Suppressor macrophage (primary cell): ENCODE measurements around the gene LHFPL2.

ENCODE experiments used
- DNase-seq, 4 experiments: peaks; one replicate each; pipeline ENCODE4 v3.0.0-alpha.2; 2020 to 2022

Gene LHFPL2

DNA sequence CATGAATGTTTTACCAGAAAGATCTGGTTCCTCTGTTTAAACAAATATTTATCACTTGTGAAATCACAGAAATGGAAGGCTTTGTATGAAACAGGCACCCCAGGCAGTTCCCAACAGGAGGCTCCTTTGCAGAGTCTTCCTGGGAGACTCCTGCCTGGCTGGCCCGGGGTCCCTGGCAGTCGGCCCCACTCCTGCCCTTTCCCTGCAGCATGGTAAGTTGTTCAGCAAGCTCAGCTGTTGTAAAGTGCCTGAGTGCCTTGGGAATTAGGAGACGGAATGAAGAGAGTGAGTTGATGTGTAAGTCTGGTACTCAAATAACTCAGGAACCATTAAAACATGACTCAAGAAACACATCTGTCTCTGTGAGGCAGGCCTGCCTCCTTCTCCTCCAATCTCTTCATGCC is 17.5 kb upstream of the LHFPL2 start:
- no peak for DNase-seq

DNA sequence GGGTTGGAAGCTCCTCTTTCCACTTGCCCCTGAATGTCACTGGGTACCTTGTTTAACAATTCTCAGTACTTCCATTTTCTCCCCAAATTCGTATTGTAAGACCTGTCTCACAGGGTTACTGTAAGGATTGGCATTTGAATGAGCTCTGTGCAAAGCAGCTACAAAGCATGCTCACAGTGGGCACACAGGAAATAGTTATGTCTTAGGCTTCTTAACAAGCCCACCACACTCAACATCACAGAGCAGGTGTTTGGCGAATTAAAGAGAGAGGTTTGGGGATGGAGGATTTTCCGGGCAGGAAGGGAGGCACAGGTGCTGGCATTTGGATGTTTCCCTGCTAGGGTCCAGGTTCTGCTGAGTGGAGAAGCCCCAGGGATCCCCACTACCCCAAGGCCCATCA is 17.0 kb upstream of the LHFPL2 start:
- DNase-seq: no peak

- DNase-seq: no peak
Observed at GRCh38 chr5:78662323-78662722, 13.8 kb upstream of the LHFPL2 start.

DNA sequence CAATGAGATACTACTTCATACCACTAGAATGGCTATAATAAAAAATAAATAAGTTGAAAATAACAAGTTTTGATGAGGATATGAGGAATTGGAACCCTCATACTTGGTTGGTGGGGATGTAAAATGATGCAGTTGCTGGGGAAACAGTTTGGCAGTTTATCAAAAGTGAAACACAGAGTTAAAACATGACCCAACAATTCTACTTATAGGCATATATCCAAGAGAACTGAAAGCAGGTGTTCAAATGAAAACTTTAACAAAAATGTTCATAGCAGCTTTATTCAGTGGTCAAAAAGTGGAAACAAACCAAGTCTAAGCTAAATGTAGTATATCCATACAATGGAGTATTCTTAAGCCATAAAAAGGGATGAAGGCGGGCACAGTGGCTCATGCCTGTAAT is 13.1 kb upstream of the LHFPL2 start:
- no peak for DNase-seq

- DNase-seq: no peak
Observed at GRCh38 chr5:78661044-78661443, 12.5 kb upstream of the LHFPL2 start.

DNA sequence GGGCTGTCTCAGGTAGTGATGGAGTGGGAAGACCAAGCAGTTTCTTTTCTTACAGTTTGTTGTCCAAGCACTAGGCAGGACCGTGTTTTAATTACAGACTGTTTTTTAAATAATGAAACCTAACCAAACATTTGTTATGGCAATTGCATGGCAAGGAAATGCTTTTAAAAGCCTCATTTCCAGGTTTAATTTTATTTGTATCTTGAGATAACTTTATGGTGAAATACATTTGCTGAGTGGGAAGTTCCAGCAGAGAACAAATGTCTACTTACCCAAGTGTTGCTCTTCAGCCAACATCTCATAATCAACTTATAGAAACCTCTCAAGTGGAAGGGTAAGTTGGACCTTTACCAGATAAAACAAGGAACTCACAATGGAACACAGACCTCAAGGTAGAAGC is 11.8 kb upstream of the LHFPL2 start:
- DNase-seq: no peak

- DNase-seq: no peak
Observed at GRCh38 chr5:78659714-78660113, 11.1 kb upstream of the LHFPL2 start.

DNA sequence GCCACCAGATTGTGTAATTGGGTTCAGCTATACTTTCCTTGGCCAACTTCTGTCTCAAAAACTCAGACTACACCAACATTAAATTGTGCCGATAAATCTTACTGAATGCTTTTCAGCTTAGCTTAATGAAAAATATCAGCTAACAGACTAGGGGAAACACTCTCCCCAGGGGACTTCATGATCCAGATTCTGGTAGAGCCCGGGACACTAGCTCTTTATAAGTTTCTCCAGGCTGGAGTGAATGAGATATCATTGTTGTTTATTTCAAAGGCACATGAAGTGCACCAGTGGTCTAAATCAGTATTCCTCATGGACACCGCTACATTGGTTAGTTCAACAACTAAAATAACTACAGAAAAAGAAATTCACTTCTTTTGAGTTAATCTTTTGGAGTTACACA is 10.5 kb upstream of the LHFPL2 start:
- DNase-seq: no peak

- no peak for DNase-seq
Observed at GRCh38 chr5:78657201-78657600, 8.6 kb upstream of the LHFPL2 start.

DNA sequence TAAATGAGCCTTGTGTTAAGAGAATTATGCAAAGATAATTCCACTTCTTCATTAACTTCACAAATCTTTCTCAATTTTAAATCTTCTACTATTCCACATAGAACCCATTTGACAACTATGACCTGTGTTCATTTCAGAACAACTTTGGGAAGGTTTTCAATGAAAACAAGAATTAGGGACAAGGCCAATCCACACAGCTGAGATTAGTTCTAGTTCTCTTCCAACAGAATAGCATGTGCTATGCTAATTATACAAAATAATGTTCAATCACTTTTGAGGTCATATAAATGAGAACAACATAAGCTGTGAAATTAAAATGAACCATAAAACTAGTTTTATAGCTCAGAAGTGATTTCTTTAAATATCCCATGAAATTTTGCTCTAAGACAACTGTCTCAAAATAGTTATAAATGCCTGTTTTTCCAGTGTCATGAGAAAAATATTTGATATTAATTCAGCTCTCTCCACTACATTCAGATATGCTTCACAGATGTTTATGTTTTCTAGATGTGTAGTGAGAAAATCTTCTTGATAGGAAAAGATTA is 7.2 kb upstream of the LHFPL2 start:
- no peak for DNase-seq

DNA sequence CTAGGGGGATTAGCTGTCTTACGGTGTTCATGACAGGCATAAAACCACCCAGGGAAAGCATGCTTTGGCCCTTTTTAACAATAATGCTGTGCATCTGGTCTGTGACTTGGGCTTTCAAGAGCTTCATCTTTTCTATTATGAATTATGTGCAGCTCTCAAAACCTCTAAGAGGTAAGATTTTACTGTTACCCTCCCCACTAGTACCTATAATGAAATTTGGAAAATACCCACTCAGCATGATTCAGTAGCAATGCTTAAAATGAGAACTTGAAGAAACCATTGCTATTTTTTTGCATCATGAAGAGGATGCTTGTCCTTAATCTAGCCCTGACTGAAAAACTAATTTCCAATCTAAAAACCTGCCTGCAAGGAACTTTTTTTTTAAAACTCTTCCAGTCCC is 5.8 kb upstream of the LHFPL2 start:
- DNase-seq: no peak

DNA sequence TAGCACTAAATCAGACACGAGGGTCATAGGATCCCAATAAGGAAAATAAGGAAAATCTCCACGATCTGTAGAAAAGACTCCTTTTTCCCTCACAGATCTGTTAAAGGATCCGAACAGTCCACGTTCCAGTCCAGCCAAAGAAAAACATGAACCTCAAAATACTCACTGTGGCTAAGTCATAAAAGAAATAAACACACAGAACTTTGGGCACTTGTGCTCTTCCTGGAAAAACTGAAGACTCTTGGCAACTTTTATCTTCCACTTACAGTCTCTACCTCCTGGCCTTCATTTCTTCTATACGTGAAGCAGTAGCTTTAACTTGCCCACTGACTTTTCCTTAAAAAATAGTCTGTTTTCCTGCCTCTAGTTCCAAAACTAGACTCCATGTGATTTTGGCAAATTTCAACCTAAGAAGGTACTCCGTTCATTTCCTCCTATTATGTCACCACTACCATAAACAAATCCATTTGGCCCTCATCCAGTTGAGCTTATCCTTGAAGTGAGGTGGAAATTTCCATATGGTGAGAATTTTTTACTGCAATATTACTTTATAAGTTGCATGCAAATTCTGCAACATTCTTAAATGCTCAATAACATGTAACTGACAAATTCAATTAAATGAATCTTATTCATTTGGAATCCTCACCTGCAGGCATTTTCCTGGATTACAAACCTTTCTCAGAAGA is 5.3 kb upstream of the LHFPL2 start:
- no peak for DNase-seq

- no peak for DNase-seq
Observed at GRCh38 chr5:78653031-78653430, 4.5 kb upstream of the LHFPL2 start.

DNA sequence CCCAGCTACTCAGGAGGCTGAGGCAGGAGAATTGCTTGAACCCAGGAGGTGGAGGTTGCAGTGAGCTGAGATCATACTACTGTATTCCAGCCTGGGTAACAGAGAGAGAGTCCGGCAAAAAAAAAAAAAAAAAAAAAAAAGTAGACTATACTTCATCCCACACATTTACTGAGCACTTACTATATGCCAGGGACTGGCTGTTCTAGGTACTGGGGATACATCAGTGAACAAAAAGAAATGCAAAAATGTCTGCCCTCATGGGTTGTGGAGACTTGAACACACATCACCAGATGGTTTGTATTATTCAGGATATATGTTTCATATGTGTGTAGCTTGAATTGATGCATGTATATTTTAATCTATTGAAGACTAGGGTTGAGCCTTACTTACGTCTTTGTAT is 2.9 kb upstream of the LHFPL2 start:
- no peak for DNase-seq

DNA sequence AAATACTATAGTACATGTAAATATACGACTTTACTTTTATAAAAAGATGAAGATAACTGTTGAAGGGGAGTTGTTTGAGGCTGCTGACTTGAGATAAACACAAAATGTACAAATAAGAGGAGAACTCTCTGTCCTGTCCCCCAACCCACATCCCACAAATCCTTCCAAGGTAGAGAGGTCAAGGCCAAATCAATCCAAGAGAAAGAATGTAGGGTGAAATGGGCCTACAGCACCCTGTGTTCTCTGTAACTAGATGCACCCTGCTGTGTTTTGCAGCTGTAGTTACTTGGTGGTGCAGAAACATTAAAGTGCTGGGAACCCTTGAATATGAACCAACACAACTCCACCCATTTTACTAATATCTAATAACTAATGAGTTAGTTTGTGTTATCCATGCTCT is 2.0 kb upstream of the LHFPL2 start:
- no peak for DNase-seq

DNA sequence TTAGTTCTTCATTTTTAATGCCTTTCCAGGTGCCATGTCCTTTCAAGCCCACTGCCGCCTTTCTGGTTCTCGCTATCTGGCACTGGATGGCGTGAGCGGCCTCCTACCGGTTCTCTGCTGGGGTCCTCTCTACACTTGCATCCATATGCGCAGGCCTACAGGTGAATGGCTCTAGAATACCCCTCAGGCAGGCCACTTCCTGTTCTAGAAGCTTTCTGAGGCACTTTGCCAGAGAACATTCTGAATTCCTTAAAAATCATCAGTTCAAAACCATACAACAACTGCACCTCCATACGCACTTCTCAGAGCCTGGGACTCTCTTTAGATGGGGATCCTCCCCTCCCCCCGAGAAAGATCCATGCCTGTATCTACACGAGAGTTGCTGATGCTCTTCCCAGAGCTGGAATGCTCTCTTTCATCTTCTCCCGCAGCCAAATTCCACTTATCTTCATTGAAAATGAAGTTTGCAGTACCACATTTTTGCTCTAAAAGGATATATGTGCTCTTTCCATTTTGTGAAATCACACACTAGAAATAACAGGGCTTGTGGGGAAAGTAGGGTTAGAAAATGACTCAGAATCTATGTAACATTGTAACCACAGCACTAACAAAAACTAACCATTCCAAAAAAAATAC is 1.4 kb upstream of the LHFPL2 start:
- no peak for DNase-seq

DNA sequence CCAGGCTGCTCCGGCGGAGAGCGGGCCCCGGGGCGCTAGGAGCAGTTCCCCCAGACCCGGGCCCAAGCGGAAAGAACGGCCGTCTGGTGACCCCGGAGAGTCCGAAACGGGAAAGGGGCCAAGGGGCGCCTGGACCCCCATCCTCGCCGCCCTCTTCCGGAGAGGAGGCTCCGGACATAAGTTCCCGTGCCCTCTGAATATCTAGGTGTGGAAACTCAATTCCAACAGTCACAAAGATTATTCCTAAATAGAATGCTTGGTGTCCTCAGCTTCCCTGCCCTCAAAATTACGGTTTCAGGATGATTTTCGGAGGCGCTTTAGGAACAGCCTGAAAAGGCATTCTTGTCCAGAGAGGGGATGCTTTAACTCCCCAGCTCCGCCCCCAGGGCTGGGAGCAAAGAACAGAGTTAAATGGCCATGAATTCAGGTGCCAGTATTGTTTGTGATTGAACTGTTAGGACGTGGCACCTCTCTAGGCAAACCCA is 681 bp upstream of the LHFPL2 start:
- DNase-seq: no peak

DNA sequence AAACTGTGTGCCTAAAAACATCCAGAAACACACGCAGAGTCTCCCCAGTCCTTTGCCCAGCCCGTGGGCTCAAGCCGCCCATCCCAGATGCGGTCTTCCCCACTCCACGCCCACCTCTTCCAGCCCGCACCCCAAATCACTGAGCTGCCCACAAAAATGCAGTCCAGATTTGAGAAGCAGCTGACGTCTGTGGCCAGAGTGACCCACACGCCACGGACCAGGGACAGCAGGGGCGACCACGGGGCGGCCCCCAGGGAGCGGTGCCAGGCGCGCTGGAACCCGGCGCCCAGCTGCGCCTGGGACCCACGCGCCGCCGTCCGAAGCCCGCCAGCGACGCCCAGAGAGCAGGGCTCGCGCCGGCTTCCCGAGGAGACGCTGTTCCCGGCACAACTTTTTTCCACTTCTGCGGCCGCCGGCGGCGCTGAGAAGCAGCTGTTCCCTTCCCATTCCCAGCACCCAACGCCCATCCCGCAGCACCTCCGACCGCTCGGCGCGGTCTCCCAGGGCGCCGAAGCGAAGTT is 674 bp downstream of the LHFPL2 start:
- peak; percentile 34 to 70 (median 52) for DNase-seq

DNA sequence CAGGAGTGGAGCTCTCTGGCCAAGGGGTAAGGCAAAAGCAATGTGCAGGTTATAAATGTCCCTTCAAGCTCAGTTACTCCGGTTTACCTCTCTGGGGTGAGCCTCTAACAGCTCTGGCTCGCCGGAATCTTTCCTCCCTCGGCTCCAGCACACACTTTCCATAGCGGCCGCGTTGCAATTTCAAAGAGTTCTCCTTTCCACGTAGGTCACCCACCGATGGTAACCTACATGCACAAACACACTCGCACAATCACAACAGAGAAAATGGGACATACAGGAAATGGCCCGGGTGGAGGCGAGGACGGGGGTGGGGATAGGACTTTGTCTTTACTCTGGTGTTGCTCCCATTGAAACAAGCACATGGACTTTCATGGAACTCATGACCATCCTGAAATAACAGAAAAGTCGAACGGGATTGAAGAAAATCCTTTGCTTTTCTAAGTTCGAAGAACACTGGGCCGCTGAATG is 1.2 kb downstream of the LHFPL2 start:
- peak; percentile 40 to 58 (median 56) for DNase-seq

DNA sequence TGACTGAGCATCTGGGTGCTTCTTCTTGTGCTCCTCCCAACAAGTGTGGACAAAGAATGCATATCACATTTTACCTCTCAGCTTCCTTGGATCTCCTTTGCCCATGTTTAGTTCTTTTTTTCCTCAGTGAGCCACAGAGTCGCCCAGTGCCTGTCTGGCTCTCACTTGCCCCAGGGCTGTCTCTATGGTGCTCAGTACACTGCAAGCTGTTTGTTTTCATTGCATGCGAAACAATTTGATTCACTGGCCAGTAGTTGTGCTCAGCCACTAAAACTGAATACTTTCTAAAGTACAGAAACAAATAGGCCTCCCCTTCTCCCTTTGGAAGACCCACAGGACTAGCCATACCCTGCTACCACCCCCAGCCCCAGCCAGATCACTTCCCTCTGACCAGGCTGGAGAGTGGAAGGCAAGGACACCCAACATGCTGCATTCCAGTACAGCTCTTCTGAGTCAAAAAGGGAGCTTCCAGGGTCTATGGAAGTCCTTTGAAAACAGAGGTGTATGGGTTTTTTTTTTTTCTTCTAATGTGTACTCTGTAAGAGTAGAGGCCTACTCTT is 3.8 kb downstream of the LHFPL2 start:
- no peak for DNase-seq

DNA sequence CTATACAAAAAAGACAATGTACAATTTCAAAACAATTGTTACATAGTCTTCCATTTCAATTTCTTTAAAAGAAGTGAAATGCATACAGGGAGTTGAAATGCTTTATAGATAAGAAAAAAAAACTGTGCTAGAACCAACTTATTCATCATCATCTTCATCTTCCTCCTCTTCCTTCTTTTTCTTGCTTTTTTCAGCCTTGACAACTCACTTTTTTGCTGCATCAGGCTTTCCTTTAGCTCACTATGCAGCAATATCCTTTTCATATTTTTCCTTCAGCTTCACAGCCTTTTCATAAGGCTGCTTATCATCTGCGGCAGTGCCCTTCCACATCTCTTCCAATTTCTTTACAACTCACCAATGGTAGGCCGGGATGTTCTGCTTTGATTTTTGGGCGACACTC is 4.4 kb downstream of the LHFPL2 start:
- DNase-seq: no peak

DNA sequence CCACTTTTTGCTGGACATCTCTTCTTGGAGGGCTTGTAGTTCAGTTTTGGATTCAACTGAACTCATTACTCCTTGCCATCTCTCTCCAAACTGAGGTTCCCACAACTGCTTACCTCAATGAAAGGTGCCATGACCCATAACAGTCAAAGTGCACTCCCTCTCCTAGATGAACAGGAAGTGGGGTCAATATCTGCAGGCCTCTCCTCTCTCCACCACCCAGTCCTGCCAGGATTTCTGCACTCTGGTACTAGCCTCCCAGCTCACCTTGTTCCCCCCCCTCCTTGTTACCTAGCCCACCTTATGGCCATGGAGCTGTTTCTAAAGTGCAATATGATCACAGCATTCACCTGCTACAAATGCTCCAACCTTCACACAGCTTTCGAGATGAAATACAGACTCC is 5.9 kb downstream of the LHFPL2 start:
- DNase-seq: no peak

- no peak for DNase-seq
Observed at GRCh38 chr5:78640662-78641474, 7.7 kb downstream of the LHFPL2 start.
